Measurements from ENCODE around the gene CASZ1.

GRCh38 chr1:10589074-10589473 is 207.4 kb downstream of the CASZ1 start:
- no peak for TF ChIP-seq POLR2AphosphoS5 (IDR thresholded peaks at IDR 0.05)
- no peak for TF ChIP-seq CTCF (IDR thresholded peaks at IDR 0.05)
